Endodermal cell (in vitro differentiated cells): ENCODE measurements around the gene RNF215. TPM values are rescaled to one million over a fixed set of nuclear protein-coding genes. Genes with fewer than 3 reads are reported as not detected.

Source experiments
- DNase-seq: peaks from one replicate; pipeline ENCODE4 v3.0.0-alpha.2; 2017
- H3K27ac ChIP-seq: 2 replicates; pipeline ENCODE4 v1.5.1; 2013; ENCODE audit warnings: mild to moderate bottlenecking, low read depth, low read length, moderate library complexity
- H3K27me3 ChIP-seq: 2 replicates; pipeline ENCODE4 v1.6.1; 2013; ENCODE audit warnings: mild to moderate bottlenecking, low read length, moderate library complexity; ENCODE audit not compliant: insufficient read depth, control insufficient read depth, poor library complexity, severe bottlenecking
- H3K36me3 ChIP-seq: 2 replicates; pipeline ENCODE4 v1.7.0; 2013; ENCODE audit warnings: mild to moderate bottlenecking, low read length, moderate library complexity; ENCODE audit not compliant: control insufficient read depth, insufficient read depth
- H3K4me1 ChIP-seq: one replicate; pipeline ENCODE4 v1.7.0; 2013; ENCODE audit warnings: low read length; ENCODE audit not compliant: control insufficient read depth, insufficient read depth
- H3K4me3 ChIP-seq: 2 replicates; pipeline ENCODE4 v1.5.1; 2013; ENCODE audit warnings: mild to moderate bottlenecking, low read length, moderate library complexity
- H3K9ac ChIP-seq: 2 replicates; pipeline ENCODE4 v1.6.1; 2013; ENCODE audit warnings: mild to moderate bottlenecking, low read length, moderate library complexity; ENCODE audit not compliant: poor library complexity, severe bottlenecking; ENCODE audit errors: extremely low read depth
- H3K9me3 ChIP-seq: 2 replicates; pipeline ENCODE4 v1.6.1; 2013; ENCODE audit warnings: mild to moderate bottlenecking, low read length, moderate library complexity; ENCODE audit not compliant: control insufficient read depth
- H3K27ac Mint-ChIP-seq: 2 replicates; pipeline ENCODE4 v1.8.0; 2020; ENCODE audit warnings: mixed read lengths
- H3K27me3 Mint-ChIP-seq: 2 replicates; pipeline ENCODE4 v1.8.0; 2021; ENCODE audit warnings: mild to moderate bottlenecking, mixed read lengths; ENCODE audit not compliant: insufficient read depth
- H3K36me3 Mint-ChIP-seq: 2 replicates; pipeline ENCODE4 v1.8.0; 2020; ENCODE audit warnings: low read depth, mixed read lengths
- H3K4me1 Mint-ChIP-seq: 2 replicates; pipeline ENCODE4 v1.8.0; 2020; ENCODE audit warnings: mixed read lengths
- H3K4me3 Mint-ChIP-seq: 2 replicates; pipeline ENCODE4 v1.8.0; 2020; ENCODE audit warnings: mild to moderate bottlenecking, moderate library complexity, mixed read lengths
- H3K9me3 Mint-ChIP-seq: 2 replicates; pipeline ENCODE4 v1.8.0; 2020; ENCODE audit warnings: mild to moderate bottlenecking, mixed read lengths
- WGBS, 2 experiments: methylation state at CpG; one replicate each; pipeline versions ENCODE4 v1.1.5 to v1.1.7; 2013; ENCODE audit warnings: missing lambda C conversion rate in 2 of 2, mixed read lengths in 1 of 2; ENCODE audit not compliant: insufficient coverage in 1 of 2, insufficient read length in 1 of 2; 5-methylcytosine and 5-hydroxymethylcytosine counted together
- total RNA-seq, 2 donors: library from RNA; stranded (reverse); fragmentation: NEBNext Ultra II Directional in 1 of 2; extraction: Animal tissue kit (Norgen Biotek cat#: 25700) in 1 of 2; gene quantifications; 2 replicates in 1 of 2; 3 replicates in 1 of 2; pipeline ENCODE4 v1.2.1, GENCODE V29; 2021
- TF ChIP-seq, protein P1 (sequence below): fragments of 200-600 bp; sonication (generic); conservative IDR thresholded peaks from 2 replicates; pipeline ENCODE4 v1.5.0; 2021; ENCODE audit warnings: antibody characterized with exemption, mild to moderate bottlenecking

Gene RNF215
- total RNA-seq, 2 donors from 2014 or later, result 44.0 to 46.7 TPM

DNA sequence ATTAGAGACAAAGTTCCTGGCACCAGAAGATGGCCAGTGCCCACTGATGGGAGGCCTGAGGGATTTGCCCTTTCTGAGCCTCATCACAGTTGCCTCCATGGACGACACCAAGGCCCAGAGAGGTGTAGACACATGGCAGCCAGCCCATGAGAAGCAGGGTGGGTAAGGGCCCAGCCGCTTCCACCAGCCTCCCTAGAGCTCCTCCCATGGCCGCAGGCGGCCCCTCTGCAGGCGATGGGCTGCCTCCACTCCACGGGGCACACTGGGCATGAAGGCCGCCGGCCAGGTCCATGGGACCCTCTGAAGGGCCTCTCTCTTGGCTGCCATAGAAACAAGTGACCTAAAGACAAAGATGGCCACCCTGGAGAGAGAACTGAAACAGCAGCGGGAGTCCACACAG, 15.9 kb downstream of the RNF215 start:
- H3K9me3 Mint-ChIP-seq, result no peaks in the 10 kb centered on the region
- no peak overlapping the region for H3K4me3 ChIP-seq
- no peak overlapping the region for H3K4me3 Mint-ChIP-seq
- no peaks in the 10 kb centered on the region for H3K4me1 ChIP-seq
- H3K9ac ChIP-seq, result no peak overlapping the region
- H3K27ac Mint-ChIP-seq, result no peak overlapping the region
- WGBS, 2 experiments, result 92 to 96% methylated on average over 4 to 9 of the region's 9 CpGs
- no peaks in the 10 kb centered on the region for H3K27me3 ChIP-seq
- DNase-seq, result no peak
- no peaks in the 10 kb centered on the region for H3K9me3 ChIP-seq
- peaks cover 7% of the 10 kb centered on the region for H3K36me3 Mint-ChIP-seq
- H3K27ac ChIP-seq, result no peak overlapping the region
- no peaks in the 10 kb centered on the region for H3K4me1 Mint-ChIP-seq
- H3K27me3 Mint-ChIP-seq, result no peaks in the 10 kb centered on the region
- TF ChIP-seq, protein P1, sequence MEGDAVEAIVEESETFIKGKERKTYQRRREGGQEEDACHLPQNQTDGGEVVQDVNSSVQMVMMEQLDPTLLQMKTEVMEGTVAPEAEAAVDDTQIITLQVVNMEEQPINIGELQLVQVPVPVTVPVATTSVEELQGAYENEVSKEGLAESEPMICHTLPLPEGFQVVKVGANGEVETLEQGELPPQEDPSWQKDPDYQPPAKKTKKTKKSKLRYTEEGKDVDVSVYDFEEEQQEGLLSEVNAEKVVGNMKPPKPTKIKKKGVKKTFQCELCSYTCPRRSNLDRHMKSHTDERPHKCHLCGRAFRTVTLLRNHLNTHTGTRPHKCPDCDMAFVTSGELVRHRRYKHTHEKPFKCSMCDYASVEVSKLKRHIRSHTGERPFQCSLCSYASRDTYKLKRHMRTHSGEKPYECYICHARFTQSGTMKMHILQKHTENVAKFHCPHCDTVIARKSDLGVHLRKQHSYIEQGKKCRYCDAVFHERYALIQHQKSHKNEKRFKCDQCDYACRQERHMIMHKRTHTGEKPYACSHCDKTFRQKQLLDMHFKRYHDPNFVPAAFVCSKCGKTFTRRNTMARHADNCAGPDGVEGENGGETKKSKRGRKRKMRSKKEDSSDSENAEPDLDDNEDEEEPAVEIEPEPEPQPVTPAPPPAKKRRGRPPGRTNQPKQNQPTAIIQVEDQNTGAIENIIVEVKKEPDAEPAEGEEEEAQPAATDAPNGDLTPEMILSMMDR, result no peak
- no peaks in the 10 kb centered on the region for H3K36me3 ChIP-seq

- no peak for DNase-seq
- WGBS, 2 experiments, result 93 to 95% methylated on average over 19 of the region's 19 CpGs
- TF ChIP-seq, protein P1, result no peak
- Histone ChIP-seq H3K27me3 (no peaks in the 10 kb centered on the region), H3K4me3 (no peak overlapping the region), H3K9me3 (no peaks in the 10 kb centered on the region), H3K27ac (peak overlapping the region; percentile 57), H3K9ac (no peak overlapping the region), H3K4me1 (no peaks in the 10 kb centered on the region), H3K36me3 (no peaks in the 10 kb centered on the region)
- Mint-ChIP-seq H3K4me1 (no peaks in the 10 kb centered on the region), H3K36me3 (peaks cover 13% of the 10 kb centered on the region), H3K27ac (no peak overlapping the region), H3K4me3 (no peak overlapping the region), H3K9me3 (no peaks in the 10 kb centered on the region), H3K27me3 (no peaks in the 10 kb centered on the region)
Measured at GRCh38 chr22:30370641-30371230, 16.5 kb downstream of the RNF215 start.

- Mint-ChIP-seq H3K4me1 (no peaks in the 10 kb centered on the region), H3K36me3 (peaks cover 9% of the 10 kb centered on the region), H3K27me3 (no peaks in the 10 kb centered on the region), H3K4me3 (no peak overlapping the region), H3K9me3 (no peaks in the 10 kb centered on the region), H3K27ac (peak overlapping the region; percentile 50)
- WGBS, 2 experiments, result 91 to 95% methylated on average over 8 to 9 of the region's 9 CpGs
- TF ChIP-seq, protein P1, result no peak
- no peak for DNase-seq
- Histone ChIP-seq H3K4me1 (no peaks in the 10 kb centered on the region), H3K27me3 (no peaks in the 10 kb centered on the region), H3K27ac (no peak overlapping the region), H3K36me3 (peaks cover 8% of the 10 kb centered on the region), H3K4me3 (no peak overlapping the region), H3K9ac (no peak overlapping the region), H3K9me3 (no peaks in the 10 kb centered on the region)
Measured at GRCh38 chr22:30368420-30368819, 18.8 kb downstream of the RNF215 start.
